NCI-H460 (cell line): ENCODE data around the gene CDH26. TPM values are rescaled to one million over a fixed set of nuclear protein-coding genes. Genes with fewer than 3 reads are reported as not detected.

Experiments
- DNase-seq: peaks from one replicate; pipeline ENCODE4 v3.0.0-alpha.2; 2016; ENCODE audit warnings: low read depth; ENCODE audit errors: extremely low read depth
- total RNA-seq: library from RNA; depleted of rRNA; stranded (reverse); fragments of >200 nt; shearing (Covaris generic); gene quantifications from 2 replicates; pipeline ENCODE4 v1.2.3, GENCODE V29; 2014

Gene CDH26
- total RNA-seq, 1 experiment from 2014 or later = 0.22 TPM

DNA sequence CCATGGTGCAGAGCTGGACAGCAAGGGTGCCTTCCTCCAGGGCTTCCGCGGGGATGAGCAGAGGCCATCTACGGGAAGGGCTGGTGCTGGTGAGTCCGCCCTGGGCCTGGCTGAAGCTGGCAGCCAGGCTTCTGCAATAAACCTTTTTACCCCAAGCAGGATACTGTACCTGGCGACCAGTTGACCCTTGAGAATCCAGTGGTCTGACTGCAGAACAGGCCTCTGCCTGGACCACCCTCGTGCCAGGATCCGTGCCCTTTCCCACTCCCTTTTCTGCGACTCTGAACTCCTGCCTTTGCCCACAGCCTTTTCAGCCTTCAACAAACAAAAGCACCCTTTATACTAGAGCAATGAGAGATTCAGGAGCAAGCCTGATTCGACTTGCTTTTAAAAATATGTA is 18.9 kb downstream of the CDH26 start:
- DNase-seq = no peak

DNA sequence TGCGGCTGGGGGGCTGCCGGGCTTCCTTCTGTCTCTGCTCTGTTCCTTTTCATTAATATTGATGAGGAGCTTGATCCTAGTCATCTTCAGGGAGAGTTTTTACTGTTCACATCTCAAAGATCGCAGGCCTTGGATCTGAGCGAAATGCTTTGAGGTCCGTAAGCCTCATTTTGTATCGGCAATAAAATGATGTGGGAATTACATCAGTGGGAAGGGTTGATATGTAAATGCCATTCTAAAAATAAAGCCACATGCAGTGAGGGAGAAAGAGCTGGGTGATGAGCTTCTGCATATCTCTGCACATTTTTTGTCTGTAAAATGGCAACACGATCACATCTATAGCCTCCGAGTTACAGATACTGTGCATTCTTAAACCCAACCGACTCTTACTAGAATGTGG is 24.9 kb downstream of the CDH26 start:
- no peak for DNase-seq

DNA sequence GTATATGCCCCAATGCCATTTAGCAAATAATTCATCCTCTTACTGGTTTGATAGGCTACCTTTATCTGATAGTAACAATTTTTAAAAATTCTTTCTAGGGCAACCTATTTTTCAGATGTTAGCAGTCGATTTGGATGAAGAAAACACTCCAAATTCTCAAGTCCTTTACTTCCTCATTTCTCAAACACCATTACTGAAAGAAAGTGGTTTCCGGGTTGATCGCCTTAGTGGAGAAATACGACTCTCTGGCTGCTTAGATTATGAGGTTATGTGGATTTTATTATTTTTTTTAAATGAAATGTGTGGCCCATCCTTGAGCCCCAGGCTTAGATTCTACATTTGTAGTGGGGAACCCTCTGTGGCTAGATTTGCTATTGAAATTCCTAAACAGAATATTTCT is 26.3 kb downstream of the CDH26 start:
- DNase-seq = no peak

DNA sequence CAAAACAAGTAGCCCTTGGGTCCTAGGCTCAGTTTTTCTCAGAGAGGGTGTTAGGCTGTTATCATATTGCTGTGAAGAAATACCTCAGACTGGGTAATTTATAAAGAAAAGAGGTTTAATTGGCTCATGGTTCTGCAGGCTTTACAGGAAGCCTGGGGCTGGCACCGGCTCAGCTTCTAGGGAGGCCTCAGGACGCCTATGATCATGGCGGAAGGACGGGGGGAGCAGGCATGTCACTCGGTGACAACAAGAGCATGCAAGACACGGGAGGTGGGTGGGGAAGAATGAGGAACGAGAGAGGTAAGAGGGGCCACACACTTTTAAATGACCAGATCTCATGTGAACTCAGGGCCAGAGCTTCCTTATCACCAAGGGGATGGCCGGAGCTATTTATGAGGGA is 26.9 kb downstream of the CDH26 start:
- DNase-seq = no peak

DNA sequence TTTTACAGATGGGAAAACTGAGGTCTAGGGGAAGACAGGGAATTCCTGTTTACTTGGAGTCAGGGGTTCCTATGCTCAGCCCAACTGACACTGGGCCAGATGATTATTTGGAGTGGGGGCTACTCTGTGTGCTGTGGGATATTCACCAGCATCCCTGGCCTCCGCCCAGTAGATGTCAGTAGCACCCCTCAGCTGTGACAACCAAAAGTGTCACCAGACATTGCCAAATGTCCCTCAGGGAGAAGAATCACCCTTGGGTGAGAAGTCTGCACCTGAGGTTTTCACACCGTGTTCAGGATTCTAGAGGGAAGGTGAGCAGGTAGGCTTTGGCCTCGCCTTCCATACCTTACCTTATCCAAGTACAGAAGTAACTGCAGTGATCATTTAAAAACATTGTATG is 27.6 kb downstream of the CDH26 start:
- no peak for DNase-seq

DNA sequence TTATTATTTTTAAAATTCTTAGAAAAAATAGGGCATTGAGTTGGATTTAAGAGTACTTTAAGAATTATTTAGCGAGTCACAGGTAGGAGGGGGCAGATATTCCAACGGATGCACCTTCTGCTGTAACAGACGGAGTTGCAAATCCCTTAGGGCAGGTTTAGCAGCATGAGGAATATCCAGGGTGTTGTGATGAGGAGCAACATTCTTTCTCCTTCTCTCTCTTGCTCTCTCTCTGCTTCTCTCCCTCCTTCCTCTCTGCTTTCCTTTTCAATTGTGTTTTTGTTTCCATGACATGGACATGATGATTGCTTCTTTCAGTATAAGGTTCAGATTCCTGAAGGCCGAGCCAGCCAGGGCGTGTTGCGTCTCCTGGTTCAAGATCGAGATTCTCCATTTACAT is 28.9 kb downstream of the CDH26 start:
- DNase-seq = no peak

DNA sequence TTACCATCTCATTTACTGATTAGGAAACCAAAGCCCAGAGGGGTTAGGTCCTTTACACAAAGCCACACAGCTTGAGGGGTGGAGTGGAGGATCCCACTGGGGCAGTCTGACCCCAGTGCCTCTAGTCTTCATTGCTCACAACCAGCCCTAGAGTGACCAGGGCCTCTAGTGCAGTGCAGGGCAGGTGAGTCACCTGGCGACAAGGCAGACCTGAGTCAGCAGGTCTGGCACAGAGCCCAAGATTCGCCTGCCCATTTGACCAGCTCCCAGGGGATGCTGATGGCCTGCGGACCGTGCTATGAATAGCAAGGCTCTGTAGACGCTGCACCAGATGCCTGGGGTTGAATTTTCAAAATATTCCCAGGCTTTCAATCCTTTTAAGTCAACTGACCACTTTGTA is 29.9 kb downstream of the CDH26 start:
- no peak for DNase-seq

DNA sequence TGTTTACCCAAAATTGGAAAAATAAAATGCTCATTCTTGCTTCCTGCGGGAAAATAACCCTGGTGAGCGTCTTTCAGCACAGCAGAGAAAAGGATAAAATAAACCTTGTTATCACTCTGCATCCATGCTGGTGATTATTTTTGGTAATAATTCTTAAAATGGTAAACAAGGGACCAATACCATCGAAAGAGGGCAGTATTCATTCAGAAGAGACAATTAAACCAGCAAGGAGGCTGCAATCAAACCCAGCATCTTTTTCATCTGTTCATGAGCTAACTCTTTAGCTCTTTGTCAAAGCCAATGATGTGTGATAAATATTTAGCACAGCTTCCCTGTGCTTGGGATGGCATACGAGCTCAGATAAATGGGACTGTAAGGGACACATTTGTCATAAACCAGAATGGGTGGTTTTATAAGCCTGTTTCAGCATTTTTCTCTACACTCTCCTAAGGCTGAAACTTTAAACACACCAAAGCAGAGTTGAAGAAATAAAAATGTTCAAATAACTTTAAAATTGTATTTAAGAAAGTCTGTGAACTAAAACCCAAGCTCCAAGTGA is 34.4 kb downstream of the CDH26 start:
- DNase-seq = no peak

DNA sequence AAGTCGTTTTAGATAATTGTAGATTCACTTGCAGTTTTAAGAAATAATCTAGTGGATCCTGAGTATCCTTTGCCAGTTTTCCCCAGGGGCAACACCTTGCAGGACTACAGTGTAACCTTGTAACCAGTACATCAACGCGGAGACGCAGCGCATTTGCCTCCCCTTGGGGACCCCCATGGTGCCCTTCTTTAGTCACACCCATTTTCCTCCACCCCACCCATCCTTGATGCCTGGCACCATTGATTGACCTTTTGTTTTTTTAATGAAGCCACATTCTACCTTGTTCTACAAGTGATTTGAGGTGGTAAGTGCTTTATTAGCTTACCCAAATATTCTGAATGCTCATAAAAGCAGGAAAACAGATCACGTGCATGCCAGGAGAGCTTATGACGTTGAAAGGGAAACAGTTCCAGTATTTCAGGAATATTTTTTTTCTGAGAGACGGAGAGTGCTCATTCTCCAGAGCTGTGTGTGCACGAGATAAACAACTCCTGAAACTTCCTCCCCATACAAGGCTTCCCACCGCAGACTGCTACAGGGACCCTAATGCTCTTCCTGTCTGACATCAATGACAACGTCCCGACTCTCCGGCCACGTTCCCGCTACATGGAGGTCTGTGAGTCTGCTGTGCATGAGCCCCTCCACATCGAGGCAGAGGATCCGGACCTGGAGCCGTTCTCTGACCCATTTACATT is 35.7 kb downstream of the CDH26 start:
- no peak for DNase-seq

DNA sequence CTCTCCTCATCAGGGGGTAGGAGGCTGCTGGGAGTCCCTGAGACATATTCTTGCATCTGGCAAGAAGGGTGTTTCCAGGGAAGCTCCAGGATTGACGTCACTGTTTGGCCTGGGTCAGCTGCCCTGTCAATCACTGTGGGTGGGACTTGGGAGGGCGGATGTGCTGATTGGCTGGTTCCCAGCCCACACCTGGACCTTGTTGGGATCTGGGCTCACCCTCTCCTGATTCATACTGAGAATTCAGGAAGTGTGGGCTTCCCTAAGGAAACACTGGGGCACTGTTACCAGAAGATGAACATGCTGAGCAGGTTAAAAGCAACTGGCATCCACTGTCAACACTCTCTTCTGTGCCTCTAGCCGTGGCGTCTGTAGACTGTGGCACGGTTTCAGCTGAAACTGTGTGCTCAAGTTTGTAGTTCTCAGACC is 36.5 kb downstream of the CDH26 start:
- peak; percentile 30 for DNase-seq

DNA sequence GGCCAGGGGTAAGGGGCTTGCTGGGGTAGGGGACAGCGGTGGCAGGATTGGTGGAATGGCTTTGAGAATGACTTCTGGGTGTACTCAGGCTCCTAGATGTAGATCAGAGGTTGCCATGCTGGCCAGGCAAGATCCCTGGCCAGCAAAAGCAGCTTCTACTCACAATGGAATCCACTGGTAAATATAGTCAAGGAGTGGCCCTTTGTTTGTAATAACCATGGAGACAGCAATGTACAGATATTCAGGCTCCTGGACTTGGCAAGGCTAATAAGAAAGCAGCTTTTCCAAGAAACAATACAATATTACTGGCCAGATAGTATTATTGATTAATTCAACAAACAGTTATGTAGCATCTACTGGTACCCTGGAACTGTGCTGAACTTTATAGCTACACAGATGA is 37.9 kb downstream of the CDH26 start:
- no peak for DNase-seq

DNA sequence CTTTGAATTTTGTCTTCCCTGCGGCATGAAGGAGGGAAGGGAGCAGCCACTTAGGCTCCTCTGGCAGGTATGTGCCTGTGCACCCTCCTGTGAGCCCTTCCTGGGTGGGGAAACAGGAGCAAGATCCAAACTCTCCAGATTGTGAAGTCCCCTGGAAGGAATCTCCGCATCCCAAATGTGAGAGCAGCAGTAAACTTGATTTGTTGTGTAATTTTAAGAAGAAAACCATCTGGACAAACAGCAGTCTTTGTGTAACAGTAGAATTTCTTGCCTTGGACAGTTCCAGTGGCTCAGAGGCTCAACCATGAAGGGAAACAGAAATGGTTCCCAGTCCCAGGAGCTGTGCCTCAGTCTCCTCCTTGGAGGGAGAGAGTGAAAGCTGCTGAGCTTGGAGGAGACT is 39.7 kb downstream of the CDH26 start:
- DNase-seq = no peak

DNA sequence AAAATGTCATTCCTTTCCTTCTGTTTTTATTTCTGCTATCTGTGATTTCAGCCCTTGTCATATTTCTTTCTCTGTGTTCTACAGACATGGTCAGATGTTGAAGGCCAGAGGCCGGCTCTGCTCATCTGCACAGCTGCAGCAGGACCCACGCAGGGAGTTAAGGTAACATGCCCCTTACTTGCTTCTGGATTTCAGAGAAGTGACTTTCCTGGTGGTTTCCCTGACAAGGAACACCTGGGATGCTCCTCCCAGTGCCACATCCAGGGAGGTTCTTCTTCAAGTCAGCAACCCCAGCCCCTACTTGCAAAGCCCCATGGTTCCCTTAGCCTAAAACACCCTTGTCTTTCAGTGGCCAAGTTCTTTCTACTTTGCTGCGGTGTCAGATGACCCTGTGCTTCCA is 41.3 kb downstream of the CDH26 start:
- no peak for DNase-seq

DNA sequence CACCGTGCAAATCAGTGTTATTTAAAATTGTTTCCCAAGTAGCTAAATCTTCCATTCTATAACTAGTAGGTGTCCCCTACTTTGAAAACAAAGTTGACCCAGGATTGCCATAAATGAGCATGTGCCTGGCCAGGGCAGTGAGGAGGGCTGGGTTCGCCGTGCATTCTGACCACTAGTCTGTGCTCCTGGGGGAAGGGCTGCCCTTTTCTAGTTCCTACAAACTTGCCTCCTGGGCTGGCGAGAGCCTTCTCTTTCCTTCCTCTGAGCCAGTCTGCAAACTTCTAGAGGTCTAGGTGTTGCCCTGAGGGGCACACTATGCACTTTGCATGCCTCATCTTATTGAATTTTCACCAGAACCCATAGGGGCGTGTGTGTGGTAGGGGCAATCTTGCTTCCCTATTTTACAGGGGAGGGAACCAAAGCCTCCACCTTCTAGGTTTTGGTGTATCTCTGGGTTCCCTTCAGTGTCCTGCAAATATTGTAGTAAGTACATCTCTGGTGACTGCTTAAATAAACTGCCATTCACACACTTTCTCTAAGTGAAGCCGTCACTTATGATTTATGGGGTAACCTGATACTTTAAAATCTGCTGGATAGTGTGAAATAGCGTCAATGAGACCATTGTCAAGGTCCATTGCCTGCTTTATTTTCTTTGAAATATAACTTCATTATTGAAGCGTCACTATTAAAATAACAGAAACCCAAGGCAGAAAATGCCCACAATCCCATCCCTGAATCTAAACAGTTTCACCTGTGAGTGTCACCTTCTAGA is 42.2 kb downstream of the CDH26 start:
- peak; percentile 26 for DNase-seq

DNA sequence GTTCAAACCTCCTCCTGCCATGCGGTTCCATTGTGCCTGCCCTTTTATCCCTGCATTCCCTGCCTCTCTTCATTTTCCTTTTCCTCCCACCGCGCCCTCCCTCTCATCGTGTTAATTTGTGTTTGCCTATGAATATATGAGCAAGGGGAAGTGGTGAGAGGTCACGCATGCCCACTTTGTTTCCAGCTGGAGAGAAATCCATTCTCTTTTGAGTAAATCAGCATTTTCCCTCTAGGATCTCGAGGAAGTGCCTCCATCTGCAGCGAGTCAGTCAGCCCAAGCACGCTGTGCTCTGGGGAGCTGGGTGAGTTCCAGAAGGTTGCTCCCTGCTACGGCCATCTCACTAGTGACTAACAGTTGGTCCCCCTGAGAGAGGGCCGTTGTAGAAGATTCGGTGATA is 42.9 kb downstream of the CDH26 start:
- DNase-seq = no peak

DNA sequence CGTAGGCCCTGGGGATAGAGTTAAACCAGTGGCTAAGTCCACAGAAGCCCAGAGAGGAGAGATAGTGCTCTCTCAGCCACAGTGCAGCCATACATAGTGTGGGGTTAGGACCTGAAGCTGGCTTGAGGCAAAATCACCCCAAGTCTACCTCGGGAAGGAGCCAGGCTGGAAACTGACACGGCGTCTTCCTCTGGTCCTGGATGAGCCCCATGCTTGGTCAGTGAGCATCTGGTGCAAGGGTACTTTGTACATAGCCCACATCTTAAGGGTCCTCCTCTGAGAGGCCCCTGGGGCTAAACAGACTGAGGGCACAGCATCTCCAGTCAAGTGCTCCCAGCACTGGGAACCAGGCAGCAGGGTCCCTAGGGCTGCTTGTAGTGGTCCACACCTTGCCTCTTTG is 45.6 kb downstream of the CDH26 start:
- DNase-seq = no peak

DNA sequence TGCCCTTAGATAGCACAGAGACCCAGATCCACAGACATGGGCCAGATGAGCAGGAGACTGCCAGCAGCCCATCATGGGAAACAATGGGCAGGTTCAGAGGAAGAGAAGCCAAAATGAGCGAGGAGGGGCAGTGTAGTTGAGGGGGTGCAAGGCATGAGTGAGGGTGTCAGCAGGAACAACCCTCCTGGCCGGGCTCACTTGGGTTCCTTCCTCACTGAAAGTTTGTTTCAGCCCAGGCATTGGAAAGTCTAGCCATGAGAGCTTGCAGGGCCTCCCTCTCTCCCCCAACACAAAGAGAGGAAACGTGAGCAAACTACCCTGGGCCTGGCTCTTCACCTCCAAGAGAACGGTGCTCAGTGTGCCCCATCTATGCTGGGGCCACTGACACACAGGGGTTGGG is 48.0 kb downstream of the CDH26 start:
- no peak for DNase-seq

DNA sequence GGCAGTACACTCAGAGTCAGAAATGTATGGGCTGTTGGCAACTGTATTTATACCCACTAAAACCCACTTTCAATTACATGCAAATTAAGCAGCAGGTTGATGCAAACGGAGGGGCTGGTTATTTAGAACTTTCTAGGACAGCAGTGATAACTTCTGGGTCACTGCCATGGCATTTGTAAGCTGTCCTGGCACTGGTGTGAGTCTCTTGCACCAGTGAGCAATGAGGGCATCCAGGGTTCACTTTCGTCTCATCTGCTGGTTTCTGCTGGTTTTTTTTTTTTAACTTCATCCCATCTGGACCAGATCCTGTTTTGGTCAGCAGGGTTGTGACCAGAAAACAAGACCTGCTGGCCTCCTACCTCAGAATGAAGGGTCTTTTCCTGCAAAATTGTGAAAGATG is 49.2 kb downstream of the CDH26 start:
- no peak for DNase-seq

DNA sequence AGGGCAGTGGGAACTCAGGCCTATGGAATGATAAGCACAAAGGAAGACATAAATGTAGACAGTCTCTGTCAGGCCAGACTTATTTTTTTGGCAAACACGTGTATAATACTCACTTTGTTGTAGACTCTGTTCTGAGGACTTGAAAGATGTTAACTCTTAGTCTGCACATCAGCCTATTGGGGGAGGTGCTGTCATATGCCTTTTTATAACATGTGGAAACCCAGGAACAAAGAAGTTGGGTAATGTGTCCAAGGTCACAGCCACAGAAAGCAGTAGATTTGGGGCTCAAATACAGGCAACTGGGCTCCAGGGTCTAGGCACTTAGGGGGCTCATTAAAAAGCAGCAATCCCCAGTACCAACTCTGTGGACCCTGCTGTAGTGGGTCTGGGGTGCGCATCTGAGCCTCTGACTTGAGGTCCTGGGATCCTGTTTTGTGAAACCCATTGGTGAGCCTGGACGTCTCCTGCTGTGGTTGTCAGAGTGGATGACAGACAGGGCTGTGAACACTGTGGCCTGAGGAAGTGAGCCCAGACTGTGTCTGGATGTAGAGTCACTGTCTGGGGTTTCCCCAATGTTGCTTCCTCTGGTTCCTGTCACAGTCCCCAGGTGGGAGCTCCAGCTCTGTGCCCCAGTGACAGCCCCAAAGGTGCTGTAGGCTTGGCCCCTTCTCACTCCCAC is 50.0 kb downstream of the CDH26 start:
- DNase-seq = no peak

DNA sequence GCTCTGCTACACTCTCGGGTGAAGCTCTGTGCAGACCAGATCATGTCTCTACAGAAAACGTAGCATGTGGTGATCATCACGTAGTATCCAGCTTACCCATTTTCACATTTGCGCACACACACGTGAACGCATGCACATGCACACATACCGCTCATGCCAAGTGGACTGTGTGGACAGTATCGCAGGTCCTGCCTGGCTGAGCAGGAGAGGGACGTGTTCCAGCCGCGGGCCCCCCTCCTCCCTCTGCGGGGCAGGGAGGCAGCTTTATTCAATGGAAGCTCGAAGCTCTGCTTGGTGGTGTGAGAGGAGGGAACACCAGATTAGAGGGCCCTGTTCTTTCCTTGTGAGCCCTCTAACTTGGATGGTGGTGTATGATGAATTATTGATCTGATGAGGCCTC is 51.1 kb downstream of the CDH26 start:
- DNase-seq = no peak

DNA sequence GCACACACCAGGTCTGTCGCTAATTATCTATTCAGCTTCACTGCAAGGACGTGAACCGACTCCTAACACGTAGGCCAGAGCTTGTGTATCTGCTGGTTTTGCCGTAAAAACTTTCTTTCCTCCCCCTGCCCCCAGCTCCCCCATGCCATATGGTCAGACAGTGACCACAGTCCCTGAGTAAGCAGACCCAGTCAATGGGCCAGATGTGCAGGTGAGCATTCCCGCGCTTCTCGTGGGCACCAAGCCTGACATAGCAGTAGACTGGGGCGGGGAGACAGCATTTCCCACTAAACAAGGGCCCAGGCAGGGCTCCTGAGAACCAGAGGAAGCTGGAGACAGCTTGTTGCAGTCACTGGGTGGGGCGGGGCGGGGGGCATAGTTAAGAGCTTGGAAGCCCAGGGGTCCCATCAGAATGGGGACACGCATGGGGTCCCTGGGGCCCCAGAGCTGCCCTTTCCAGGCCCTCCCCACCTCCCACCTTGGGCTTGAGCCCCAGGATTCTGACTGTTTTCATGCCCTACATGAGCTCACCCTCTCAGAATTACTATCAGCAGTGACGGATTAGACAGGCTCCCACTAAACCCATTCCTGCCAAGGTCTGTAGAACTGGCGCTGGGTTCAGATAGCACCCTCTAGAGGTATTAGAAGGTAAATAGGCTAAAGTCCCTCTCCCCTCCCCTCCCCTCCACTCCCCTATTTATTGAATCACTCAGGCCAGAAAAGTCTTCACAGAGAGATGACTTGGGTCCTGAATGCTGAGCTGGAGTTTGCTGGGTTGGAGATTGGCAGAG is 51.8 kb downstream of the CDH26 start:
- DNase-seq = no peak
